ENCODE data around the gene HDAC2. TPM values are rescaled to one million over a fixed set of nuclear protein-coding genes. Genes with fewer than 3 reads are reported as not detected.

HDAC2 gene
- total RNA-seq = 144 TPM

GRCh38 chr6:113970805-113971676, at the start of gene HDAC2:
Gene HDAC2, minus strand, starts transcription at chr6:113971148. Its CDS starts 240 bp downstream, at chr6:113970908.

Other genes with a start within 250 kb of the HDAC2 start
- 386 TPM for gene MARCKS, start 113.8 kb downstream of the HDAC2 start, total RNA-seq

Data from diencephalon (tissue), 1 donor.